Measurements from ENCODE around the gene NFIC.

DNA sequence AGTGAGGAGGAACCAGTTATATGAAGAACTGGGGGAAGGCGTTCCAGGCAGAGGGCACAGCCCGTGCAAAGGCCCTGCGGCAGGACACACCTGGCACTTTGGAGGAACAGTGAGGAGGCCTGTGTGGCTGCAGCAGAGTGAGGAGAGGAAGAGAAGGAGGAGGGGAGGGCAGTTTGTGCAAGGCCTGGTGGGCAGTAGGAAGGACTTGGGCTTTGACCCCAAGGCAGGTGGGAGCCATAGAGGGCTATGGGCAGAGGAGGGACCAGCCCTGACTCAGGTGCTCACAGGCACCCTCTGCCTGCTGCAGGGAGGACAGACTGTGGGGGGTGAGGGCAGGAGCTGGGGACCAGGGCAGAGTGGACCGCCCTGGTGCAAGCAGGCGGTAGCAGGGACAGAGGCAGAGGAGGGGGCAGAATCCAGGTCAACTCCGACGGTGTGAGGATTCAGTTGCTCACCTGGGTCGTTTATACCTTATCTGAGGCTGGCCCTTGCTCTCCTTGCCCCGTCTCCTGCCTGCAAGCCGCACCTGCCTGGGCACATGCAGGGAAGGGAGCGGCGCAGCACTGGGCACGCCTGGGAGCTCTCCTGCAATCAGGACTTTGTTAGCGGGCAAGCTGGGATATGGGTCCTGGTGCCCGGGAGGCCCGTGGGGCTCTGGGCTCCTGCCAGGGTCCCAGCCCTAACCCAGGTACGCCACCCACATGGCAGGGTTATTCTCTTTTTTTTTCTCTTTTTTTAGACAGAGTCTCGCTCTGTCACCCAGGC lies 34.8 kb downstream of the NFIC start:
- TF ChIP-seq, protein P1, sequence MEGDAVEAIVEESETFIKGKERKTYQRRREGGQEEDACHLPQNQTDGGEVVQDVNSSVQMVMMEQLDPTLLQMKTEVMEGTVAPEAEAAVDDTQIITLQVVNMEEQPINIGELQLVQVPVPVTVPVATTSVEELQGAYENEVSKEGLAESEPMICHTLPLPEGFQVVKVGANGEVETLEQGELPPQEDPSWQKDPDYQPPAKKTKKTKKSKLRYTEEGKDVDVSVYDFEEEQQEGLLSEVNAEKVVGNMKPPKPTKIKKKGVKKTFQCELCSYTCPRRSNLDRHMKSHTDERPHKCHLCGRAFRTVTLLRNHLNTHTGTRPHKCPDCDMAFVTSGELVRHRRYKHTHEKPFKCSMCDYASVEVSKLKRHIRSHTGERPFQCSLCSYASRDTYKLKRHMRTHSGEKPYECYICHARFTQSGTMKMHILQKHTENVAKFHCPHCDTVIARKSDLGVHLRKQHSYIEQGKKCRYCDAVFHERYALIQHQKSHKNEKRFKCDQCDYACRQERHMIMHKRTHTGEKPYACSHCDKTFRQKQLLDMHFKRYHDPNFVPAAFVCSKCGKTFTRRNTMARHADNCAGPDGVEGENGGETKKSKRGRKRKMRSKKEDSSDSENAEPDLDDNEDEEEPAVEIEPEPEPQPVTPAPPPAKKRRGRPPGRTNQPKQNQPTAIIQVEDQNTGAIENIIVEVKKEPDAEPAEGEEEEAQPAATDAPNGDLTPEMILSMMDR (IDR thresholded peaks at IDR 0.05; ENCODE audit: low read length), result no peak
- TF ChIP-seq EZH2 (IDR thresholded peaks at IDR 0.05; ENCODE audit: borderline replicate concordance, low read length), result no peak

Measured in OCI-LY1 (cell line).